Endothelial cell of umbilical vein (primary cell): ENCODE measurements around the gene POU6F1. TPM values are rescaled to one million over a fixed set of nuclear protein-coding genes. Genes with fewer than 3 reads are reported as not detected.

Experiments
- BruUV-seq: library from RNA; stranded (reverse); fragments of 400-500 nt; replicated peaks from 2 replicates; lab custom pipeline; 2021; lab: Mats Ljungman, UMichigan
- CTCF ChIA-PET: fragments of 300-600, 350-600 bp; sonication (Branson Sonifier 250); formaldehyde crosslinking; loops from one replicate; lab custom pipeline; 2021; ENCODE audit warnings: antibody characterized with exemption, inconsistent platforms; lab: Charles Lee
- POLR2A ChIA-PET: fragments of 300-600, 350-600 bp; sonication (Branson Sonifier 250); formaldehyde crosslinking; loops from one replicate; lab custom pipeline; 2021; ENCODE audit warnings: antibody characterized with exemption, inconsistent platforms; lab: Charles Lee
- DNase-seq: peaks from one replicate; pipeline ENCODE4 v3.0.0-alpha.2; 2011; ENCODE audit warnings: low read depth, low spot score
- FAIRE-seq: peaks from 2 replicates; lab custom pipeline; 2011; peaks lifted over from hg19 to GRCh38; lab: Jason Lieb, UNC
- H2AFZ ChIP-seq: 2 replicates; pipeline ENCODE4 v1.6.0; 2012; ENCODE audit warnings: low read depth, low read length, control low read depth, inconsistent platforms
- H3K27ac ChIP-seq: 2 replicates; pipeline ENCODE4 v1.5.1; 2011; ENCODE audit warnings: low read depth, mild to moderate bottlenecking, control low read depth, low read length, moderate library complexity; ENCODE audit not compliant: insufficient read depth
- H3K27me3 ChIP-seq, 2 experiments: 2 replicates each; pipeline versions ENCODE4 v1.6.0 to v1.6.1; 2011; ENCODE audit warnings: low read length in 2 of 2, mixed read lengths in 1 of 2; ENCODE audit not compliant: control insufficient read depth in 2 of 2, insufficient read depth in 2 of 2
- H3K36me3 ChIP-seq, 2 experiments: 2 replicates in 1 of 2; 3 replicates in 1 of 2; pipeline ENCODE4 v1.5.1; 2011; ENCODE audit warnings: low read length in 2 of 2, mild to moderate bottlenecking in 1 of 2, moderate library complexity in 1 of 2; ENCODE audit not compliant: control insufficient read depth in 2 of 2, insufficient read depth in 2 of 2; ENCODE audit errors: extremely low read depth in 1 of 2
- H3K4me1 ChIP-seq: 3 replicates; pipeline ENCODE4 v1.5.1; 2011; ENCODE audit warnings: mild to moderate bottlenecking, low read length; ENCODE audit not compliant: control insufficient read depth, insufficient read depth; ENCODE audit errors: extremely low read depth
- H3K4me2 ChIP-seq: 2 replicates; pipeline ENCODE4 v1.6.1; 2011; ENCODE audit warnings: low read length, control low read depth, mixed read lengths; ENCODE audit not compliant: insufficient read depth
- H3K4me3 ChIP-seq, 3 experiments: fragments of 200-600 bp in 1 of 3; sonication (generic), shearing (Covaris generic) in 1 of 3; replicated peaks in 1 of 3; 2 replicates each; pipeline ENCODE4 v1.5.1; 2011 to 2016; ENCODE audit warnings: control low read depth in 3 of 3, low read length in 3 of 3, mild to moderate bottlenecking in 2 of 3, inconsistent platforms in 1 of 3, low read depth in 1 of 3, moderate library complexity in 1 of 3; ENCODE audit not compliant: insufficient read depth in 1 of 3
- H3K79me2 ChIP-seq: 2 replicates; pipeline ENCODE4 v1.6.0; 2012; ENCODE audit warnings: low read length, inconsistent platforms; ENCODE audit not compliant: control insufficient read depth, insufficient read depth
- H3K9ac ChIP-seq: replicated peaks from 2 replicates; pipeline ENCODE3; 2011; ENCODE audit warnings: low read length, control low read depth; ENCODE audit not compliant: insufficient read depth; ENCODE audit errors: extremely low read depth
- H3K9me1 ChIP-seq: replicated peaks from 3 replicates; pipeline ENCODE4 v1.6.0; 2011; ENCODE audit warnings: mild to moderate bottlenecking, low read length; ENCODE audit not compliant: control insufficient read depth, insufficient read depth; ENCODE audit errors: extremely low read depth
- H3K9me3 ChIP-seq: replicated peaks from 2 replicates; pipeline ENCODE4 v1.5.1; 2012; ENCODE audit warnings: low read length, inconsistent platforms; ENCODE audit not compliant: control insufficient read depth, insufficient read depth
- H4K20me1 ChIP-seq: replicated peaks from 2 replicates; pipeline ENCODE3; 2011; ENCODE audit warnings: mild to moderate bottlenecking, low read length; ENCODE audit not compliant: control insufficient read depth, insufficient read depth; ENCODE audit errors: extremely low read depth
- EZH2 ChIP-seq: IDR thresholded peaks from 2 replicates; pipeline ENCODE4 v1.6.1; 2012; ENCODE audit warnings: borderline replicate concordance, low read depth, mild to moderate bottlenecking, moderate library complexity, low read length, inconsistent platforms; ENCODE audit not compliant: severe bottlenecking
- FOS ChIP-seq: IDR thresholded peaks from 2 replicates; pipeline ENCODE4 v1.6.1; 2011; ENCODE audit warnings: mild to moderate bottlenecking, low read length, moderate library complexity, borderline replicate concordance; ENCODE audit not compliant: insufficient read depth
- GATA2 ChIP-seq: IDR thresholded peaks from 2 replicates; pipeline ENCODE4 v1.7.0; 2011; ENCODE audit warnings: low read depth, mild to moderate bottlenecking, moderate library complexity, mixed read lengths, low read length; ENCODE audit not compliant: insufficient read length, insufficient read depth
- JUN ChIP-seq: IDR thresholded peaks from 2 replicates; pipeline ENCODE4 v1.6.1; 2011; ENCODE audit warnings: borderline replicate concordance, low read depth; ENCODE audit not compliant: insufficient read length, insufficient read depth
- MYC ChIP-seq: IDR thresholded peaks from one replicate; pipeline ENCODE4 v1.6.1; 2011; ENCODE audit warnings: mild to moderate bottlenecking, low read depth, low read length
- POLR2A ChIP-seq: IDR thresholded peaks from 2 replicates; pipeline ENCODE4 v1.6.1; 2012; ENCODE audit warnings: low read depth, mild to moderate bottlenecking, control low read depth, low read length
- POLR2AphosphoS5 ChIP-seq: IDR thresholded peaks from 2 replicates; pipeline ENCODE4 v1.6.1; 2012; ENCODE audit warnings: low read depth, mild to moderate bottlenecking, control low read depth, low read length, moderate library complexity; ENCODE audit not compliant: insufficient read depth
- dilution Hi-C: fragments of 300-500 bp; cut with MboI; formaldehyde crosslinking; loops from one replicate; pipeline ENCODE4 v1.15.0; 2019; ENCODE audit warnings: low sequenced_read_pairs; ENCODE audit not compliant: extremely low pct_ligation_motif_present
- intact Hi-C: fragments of 100-400 bp; cut with micrococcal nuclease; formaldehyde crosslinking; loops from one replicate; pipeline ENCODE4 v1.10.0; 2022
- polyA plus RNA-seq, 4 experiments: library from polyadenylated mRNA; depleted of rRNA in 3 of 4; stranded (reverse) in 3 of 4; unstranded in 1 of 4; fragments of >200 nt; gene quantifications; 2 replicates each; pipeline versions ENCODE4 v1.2.1 to v1.2.3, GENCODE V29; 2011 to 2012; ENCODE audit warnings: missing spikeins in 1 of 4
- total RNA-seq: library from RNA; stranded (reverse); gene quantifications from 2 replicates; pipeline ENCODE4 v1.2.3, GENCODE V29; 2021
- TF ChIP-seq, protein P1 (sequence below), 2 donors: IDR thresholded peaks; 1 replicate in 1 of 2; 2 replicates in 1 of 2; pipeline ENCODE4 v1.5.1; 2011; ENCODE audit warnings: low read length in 2 of 2, mild to moderate bottlenecking in 2 of 2, moderate library complexity in 2 of 2, control low read depth in 1 of 2, inconsistent platforms in 1 of 2, low read depth in 1 of 2; ENCODE audit not compliant: insufficient read depth in 1 of 2; ENCODE audit errors: extremely low read depth in 1 of 2
- TF ChIP-seq, protein P2 (sequence below): IDR thresholded peaks from 2 replicates; pipeline ENCODE4 v1.6.1; 2011; ENCODE audit not compliant: insufficient read depth, insufficient read length

Gene POU6F1
- total and polyA plus RNA-seq, 2 donors (not counting 3 experiments of a cell fraction or from before 2014, with no cell fraction given), result 5.4 to 14.4 TPM

DNA sequence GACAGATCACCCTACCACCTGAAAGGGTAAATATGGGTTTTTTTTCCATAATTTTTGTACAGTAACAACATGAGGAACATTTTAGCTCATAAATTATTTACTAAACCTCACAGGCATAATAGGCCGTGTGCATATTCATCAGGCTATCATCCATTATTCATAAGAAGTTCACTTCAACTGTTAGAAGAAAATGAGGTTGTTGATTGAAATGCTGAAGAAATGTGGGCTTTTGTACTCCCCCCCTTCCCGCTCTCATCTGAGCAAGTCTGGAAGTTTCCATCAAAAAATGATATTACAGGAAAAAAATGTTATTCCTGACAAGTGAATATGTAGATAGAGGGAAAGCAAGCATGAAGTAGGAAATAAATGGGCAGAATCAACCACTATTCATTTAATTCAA, 7.9 kb upstream of the POU6F1 start:
- TF ChIP-seq MYC (no peak), FOS (no peak), JUN (no peak), EZH2 (no peak), GATA2 (no peak), POLR2A (no peak), POLR2AphosphoS5 (no peak)
- TF ChIP-seq, protein P1, sequence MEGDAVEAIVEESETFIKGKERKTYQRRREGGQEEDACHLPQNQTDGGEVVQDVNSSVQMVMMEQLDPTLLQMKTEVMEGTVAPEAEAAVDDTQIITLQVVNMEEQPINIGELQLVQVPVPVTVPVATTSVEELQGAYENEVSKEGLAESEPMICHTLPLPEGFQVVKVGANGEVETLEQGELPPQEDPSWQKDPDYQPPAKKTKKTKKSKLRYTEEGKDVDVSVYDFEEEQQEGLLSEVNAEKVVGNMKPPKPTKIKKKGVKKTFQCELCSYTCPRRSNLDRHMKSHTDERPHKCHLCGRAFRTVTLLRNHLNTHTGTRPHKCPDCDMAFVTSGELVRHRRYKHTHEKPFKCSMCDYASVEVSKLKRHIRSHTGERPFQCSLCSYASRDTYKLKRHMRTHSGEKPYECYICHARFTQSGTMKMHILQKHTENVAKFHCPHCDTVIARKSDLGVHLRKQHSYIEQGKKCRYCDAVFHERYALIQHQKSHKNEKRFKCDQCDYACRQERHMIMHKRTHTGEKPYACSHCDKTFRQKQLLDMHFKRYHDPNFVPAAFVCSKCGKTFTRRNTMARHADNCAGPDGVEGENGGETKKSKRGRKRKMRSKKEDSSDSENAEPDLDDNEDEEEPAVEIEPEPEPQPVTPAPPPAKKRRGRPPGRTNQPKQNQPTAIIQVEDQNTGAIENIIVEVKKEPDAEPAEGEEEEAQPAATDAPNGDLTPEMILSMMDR (IDR thresholded peaks at IDR 0.05; ENCODE audit: extremely low read depth in 1 of 2, insufficient read depth in 1 of 2, low read depth in 1 of 2, low read length in 2 of 2), result no peak
- TF ChIP-seq, protein P2, sequence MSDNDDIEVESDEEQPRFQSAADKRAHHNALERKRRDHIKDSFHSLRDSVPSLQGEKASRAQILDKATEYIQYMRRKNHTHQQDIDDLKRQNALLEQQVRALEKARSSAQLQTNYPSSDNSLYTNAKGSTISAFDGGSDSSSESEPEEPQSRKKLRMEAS, result no peak
- intact Hi-C loops, result no loop called here
- POLR2A ChIA-PET, result no interaction called here
- Histone ChIP-seq H3K4me2 (no peak overlapping the region), H3K9me1 (no peaks in the 10 kb centered on the region), H3K79me2 (no peaks in the 10 kb centered on the region), H2AFZ (no peak overlapping the region), H4K20me1 (no peaks in the 10 kb centered on the region), H3K9me3 (no peaks in the 10 kb centered on the region), H3K9ac (no peak overlapping the region), H3K27ac (no peak overlapping the region), H3K36me3 (no peaks in the 10 kb centered on the region), H3K4me3 (no peak overlapping the region), H3K4me1 (no peaks in the 10 kb centered on the region), H3K27me3 (no peaks in the 10 kb centered on the region)
- FAIRE-seq (no peak), DNase-seq (no peak)
- dilution Hi-C loops, result no loop called here
- CTCF ChIA-PET, result no interaction called here
- no TSS peak for BruUV-seq
